Measurements from ENCODE around the gene SPACA6.

DNA sequence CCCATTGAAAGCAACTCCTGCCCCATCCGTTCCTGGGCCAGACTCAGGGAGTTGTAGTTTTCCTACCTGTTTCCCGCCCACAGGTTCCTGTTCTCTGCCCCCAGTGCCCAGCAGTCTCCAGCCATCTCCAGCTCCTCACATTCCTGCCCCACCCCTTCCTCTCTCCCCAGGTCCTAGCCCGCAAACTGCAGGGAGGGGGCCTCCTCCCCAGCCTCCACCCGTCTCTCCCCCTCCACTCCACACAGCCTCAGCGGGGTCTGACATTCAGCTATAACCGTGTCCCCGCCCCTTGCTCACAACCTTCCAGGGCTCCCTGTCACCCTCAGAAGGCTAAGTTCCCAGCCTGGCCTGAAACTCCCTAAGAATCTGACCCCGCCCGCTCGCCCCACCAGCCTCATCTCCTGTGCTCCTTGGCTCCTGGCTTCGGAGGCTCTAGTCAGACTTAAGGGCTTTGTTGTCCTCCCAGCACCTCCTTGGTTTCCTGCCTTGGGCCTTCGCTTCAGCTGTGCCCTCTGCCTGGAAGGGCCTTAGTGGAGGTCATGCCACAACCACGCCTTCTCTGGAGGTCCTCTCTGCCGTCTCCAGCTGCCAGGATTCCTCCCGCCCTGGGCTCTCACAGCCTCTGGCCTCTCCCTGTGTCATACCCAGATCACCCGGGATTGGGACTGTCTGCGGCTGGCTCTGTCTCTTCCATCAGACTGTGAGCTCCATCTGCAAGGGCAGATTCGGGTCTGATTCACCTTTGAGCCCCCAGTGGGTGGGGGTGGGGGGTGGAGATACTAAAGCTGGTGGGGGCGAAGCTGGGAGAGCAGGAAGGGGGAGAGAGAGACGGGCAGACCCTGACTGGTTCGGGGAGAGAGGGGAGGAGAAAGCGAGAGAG lies 5.1 kb upstream of the SPACA6 start:
- TF ChIP-seq POLR2A (IDR thresholded peaks at IDR 0.05) (peak in 1 of 4 donors; percentile 37), EP300 (IDR thresholded peaks at IDR 0.05) (no peak)
- TF ChIP-seq, protein P1, sequence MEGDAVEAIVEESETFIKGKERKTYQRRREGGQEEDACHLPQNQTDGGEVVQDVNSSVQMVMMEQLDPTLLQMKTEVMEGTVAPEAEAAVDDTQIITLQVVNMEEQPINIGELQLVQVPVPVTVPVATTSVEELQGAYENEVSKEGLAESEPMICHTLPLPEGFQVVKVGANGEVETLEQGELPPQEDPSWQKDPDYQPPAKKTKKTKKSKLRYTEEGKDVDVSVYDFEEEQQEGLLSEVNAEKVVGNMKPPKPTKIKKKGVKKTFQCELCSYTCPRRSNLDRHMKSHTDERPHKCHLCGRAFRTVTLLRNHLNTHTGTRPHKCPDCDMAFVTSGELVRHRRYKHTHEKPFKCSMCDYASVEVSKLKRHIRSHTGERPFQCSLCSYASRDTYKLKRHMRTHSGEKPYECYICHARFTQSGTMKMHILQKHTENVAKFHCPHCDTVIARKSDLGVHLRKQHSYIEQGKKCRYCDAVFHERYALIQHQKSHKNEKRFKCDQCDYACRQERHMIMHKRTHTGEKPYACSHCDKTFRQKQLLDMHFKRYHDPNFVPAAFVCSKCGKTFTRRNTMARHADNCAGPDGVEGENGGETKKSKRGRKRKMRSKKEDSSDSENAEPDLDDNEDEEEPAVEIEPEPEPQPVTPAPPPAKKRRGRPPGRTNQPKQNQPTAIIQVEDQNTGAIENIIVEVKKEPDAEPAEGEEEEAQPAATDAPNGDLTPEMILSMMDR (IDR thresholded peaks at IDR 0.05) = no peak
